ENCODE results near the gene EFNA3. TPM values are rescaled to one million over a fixed set of nuclear protein-coding genes. Genes with fewer than 3 reads are reported as not detected.
A peak's percentile ranks its signal among the peaks of the same experiment; 100 is the strongest.

The EFNA3 gene
- total and polyA plus RNA-seq, 9 of the 15 experiments (the other 6 are each of a cell fraction or from before 2014, with no cell fraction given): 0.59 to 7.9 (median 4.7) TPM

DNA sequence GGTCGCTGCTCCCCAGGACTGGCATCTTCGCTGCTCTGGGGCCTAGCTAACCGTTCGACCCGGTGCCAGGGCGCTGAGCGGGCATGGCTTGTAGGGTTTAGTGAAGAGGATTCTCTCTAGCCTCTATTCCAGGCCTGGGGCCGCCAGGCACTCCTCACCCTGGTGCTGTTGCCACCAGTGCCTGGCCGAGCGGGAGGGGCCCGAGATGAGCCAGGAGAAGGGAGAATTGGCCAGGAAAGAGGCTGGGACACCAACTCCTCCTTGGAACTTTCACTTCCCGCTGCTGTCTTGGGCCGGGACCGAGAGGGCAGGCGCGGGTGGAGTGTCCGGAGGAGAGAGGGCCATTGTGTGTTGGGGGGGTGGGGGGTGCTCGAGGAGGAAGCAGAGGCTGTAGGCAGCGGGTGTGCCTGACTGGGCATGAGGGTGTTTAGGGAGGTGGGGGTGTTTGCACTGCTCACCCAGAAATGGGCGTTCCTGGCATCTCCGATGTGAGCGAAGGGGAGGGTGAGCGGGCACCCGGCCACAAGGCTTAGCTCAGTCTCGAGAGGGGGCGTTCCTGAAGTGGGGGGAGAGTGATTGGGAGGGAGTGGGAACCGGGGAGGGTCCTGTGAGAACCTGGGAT is 26.7 kb upstream of the EFNA3 start:
- ChIA-PET CTCF (ENCODE audit: low intra/inter-chr PET ratio) (no interaction called here), POLR2A (interaction anchor here (0.8 to 1.7 kb wide), 2 partner anchors 41 to 57 kb away, joined by 5 to 6 read pairs; no protein-coding TSS in a partner anchor)
- peaks cover 30% of the 10 kb centered on the region; the same call in 1 of the 3 replicates for H3K36me3 ChIP-seq (ENCODE audit: control insufficient read depth, insufficient read depth, low read length)
- H3K4me1 ChIP-seq (replicated peaks in 1 of 2; ENCODE audit: control insufficient read depth in 2 of 2, insufficient read depth in 2 of 2, low read length in 2 of 2): peaks cover 29 to 55% of the 10 kb centered on the region in 2 experiments
- peak overlapping the region; percentile 92 for H2AFZ ChIP-seq (ENCODE audit: low read depth, low read length)
- no peaks in the 10 kb centered on the region for H3K9me1 ChIP-seq (ENCODE audit: control insufficient read depth, insufficient read depth, low read length)
- H3K4me3 ChIP-seq: peak overlapping the region; percentile 80
- peaks cover 19% of the 10 kb centered on the region for H3K79me2 ChIP-seq (ENCODE audit: control insufficient read depth, insufficient read depth, low read length)
- BruUV-seq (replicated peaks): no TSS peak
- ATAC-seq: peak; percentile 1; the same call in 2 of the 3 replicates
- no peak overlapping the region; the same call in 2 of the 3 replicates for H3K27ac ChIP-seq (ENCODE audit: extremely low read depth, low read depth, low read length)
- H3K9ac ChIP-seq (ENCODE audit: insufficient read depth in 1 of 2, low read depth in 2 of 2, low read length in 2 of 2): peak overlapping the region; percentile 69 to 91
- H3K27me3 ChIP-seq (ENCODE audit: control insufficient read depth in 2 of 2, insufficient read depth in 2 of 2, low read length in 2 of 2): no peaks in the 10 kb centered on the region
- 13% methylated on average over 17 of the region's 27 CpGs for WGBS (ENCODE audit: insufficient coverage, low coverage, missing lambda C conversion rate)
- in situ Hi-C loops (cut with MboI): no loop called here
- no peaks in the 10 kb centered on the region for H3K9me3 ChIP-seq (replicated peaks; ENCODE audit: control insufficient read depth, insufficient read depth, low read depth, low read length)
- H4K20me1 ChIP-seq (replicated peaks; ENCODE audit: control insufficient read depth, insufficient read depth, low read length): no peaks in the 10 kb centered on the region
- no peak for FAIRE-seq
- intact Hi-C loops (cut with micrococcal nuclease): no loop called here
- DNase-seq (ENCODE audit: extremely low read depth in 1 of 4, low spot score in 3 of 4): peak in 1 of 4 experiments; percentile 37
- H3K4me2 ChIP-seq (ENCODE audit: insufficient read depth, low read length): peak overlapping the region; percentile 81
- TF ChIP-seq CCNT2 (IDR thresholded peaks at IDR 0.05; ENCODE audit: borderline replicate concordance, extremely low read depth, insufficient read length, low read depth, low read length): no peak
- no peak for TF ChIP-seq BRCA1 (IDR thresholded peaks at IDR 0.05)
- TF ChIP-seq BRCA1 (CRISPR knock-in tag; IDR thresholded peaks at IDR 0.05): 0 out of 2 replicates have a peak, but pooled peaks have one; percentile 17
- TF ChIP-seq, protein P1, sequence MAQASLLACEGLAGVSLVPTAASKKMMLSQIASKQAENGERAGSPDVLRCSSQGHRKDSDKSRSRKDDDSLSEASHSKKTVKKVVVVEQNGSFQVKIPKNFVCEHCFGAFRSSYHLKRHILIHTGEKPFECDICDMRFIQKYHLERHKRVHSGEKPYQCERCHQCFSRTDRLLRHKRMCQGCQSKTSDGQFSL (CRISPR knock-in tag; IDR thresholded peaks at IDR 0.05): peak; percentile 21; the same call in 1 of the 2 replicates
- TF ChIP-seq, protein P1 (tag; IDR thresholded peaks at IDR 0.05): peak in 1 of 2 experiments; percentile 75; a peak in 2 of 4 replicates
- no peak for TF ChIP-seq NCOA4 (IDR thresholded peaks at IDR 0.05; ENCODE audit: partially characterized antibody)
- TF ChIP-seq, protein P2, sequence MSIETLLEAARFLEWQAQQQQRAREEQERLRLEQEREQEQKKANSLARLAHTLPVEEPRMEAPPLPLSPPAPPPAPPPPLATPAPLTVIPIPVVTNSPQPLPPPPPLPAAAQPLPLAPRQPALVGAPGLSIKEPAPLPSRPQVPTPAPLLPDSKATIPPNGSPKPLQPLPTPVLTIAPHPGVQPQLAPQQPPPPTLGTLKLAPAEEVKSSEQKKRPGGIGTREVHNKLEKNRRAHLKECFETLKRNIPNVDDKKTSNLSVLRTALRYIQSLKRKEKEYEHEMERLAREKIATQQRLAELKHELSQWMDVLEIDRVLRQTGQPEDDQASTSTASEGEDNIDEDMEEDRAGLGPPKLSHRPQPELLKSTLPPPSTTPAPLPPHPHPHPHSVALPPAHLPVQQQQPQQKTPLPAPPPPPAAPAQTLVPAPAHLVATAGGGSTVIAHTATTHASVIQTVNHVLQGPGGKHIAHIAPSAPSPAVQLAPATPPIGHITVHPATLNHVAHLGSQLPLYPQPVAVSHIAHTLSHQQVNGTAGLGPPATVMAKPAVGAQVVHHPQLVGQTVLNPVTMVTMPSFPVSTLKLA (conservative IDR thresholded peaks at IDR 0.05): no peak
- 0 out of 4 replicates have a peak, but pooled peaks of 1 of the 2 experiments have one; percentile 23 for TF ChIP-seq HDAC1 (IDR thresholded peaks at IDR 0.05)
